OCI-LY1 (cell line): ENCODE measurements around the gene FBXO9.

ENCODE experiments used
- CTCF ChIP-seq: fragments of 200-600 bp; sonication (generic), shearing (Covaris generic); IDR thresholded peaks from 2 replicates; pipeline ENCODE4 v1.5.1; 2017; ENCODE audit warnings: mild to moderate bottlenecking, antibody characterized with exemption, low read length, moderate library complexity, mixed read lengths
- EZH2 ChIP-seq: fragments of 200-600 bp; sonication (generic), shearing (Covaris generic); IDR thresholded peaks from 2 replicates; pipeline ENCODE4 v1.8.0; 2017; ENCODE audit warnings: borderline replicate concordance, mixed run types, mild to moderate bottlenecking, antibody characterized with exemption, low read length, moderate library complexity, mixed read lengths

- TF ChIP-seq CTCF (no peak), EZH2 (no peak)
Observed at GRCh38 chr6:53134601-53135235, 69.5 kb downstream of the FBXO9 start.
